Thoracic aorta (tissue), 2 donors: ENCODE data around the gene MRNIP. TPM values are rescaled to one million over a fixed set of nuclear protein-coding genes. Genes with fewer than 3 reads are reported as not detected.

Source experiments
- ATAC-seq: fragments of 150-250 bp; one replicate; pipeline ENCODE4 v1.8.0; 2017; ENCODE audit warnings: low read depth; ENCODE audit not compliant: insufficient number of reproducible peaks, low FRiP score
- DNase-seq: peaks from one replicate; pipeline ENCODE4 v3.0.0-alpha.2; 2020; ENCODE audit warnings: low spot score
- H3K27ac ChIP-seq, 2 donors: fragments of 200-600 bp; sonication (generic); 1 replicate in 1 of 2; 2 replicates in 1 of 2; pipeline ENCODE4 v1.5.1; 2016; ENCODE audit warnings: mild to moderate bottlenecking in 2 of 2, moderate library complexity in 2 of 2
- H3K27me3 ChIP-seq: fragments of 200-600 bp; sonication (generic); replicated peaks from 2 replicates; pipeline ENCODE4 v1.6.0; 2016; ENCODE audit warnings: mild to moderate bottlenecking; ENCODE audit not compliant: insufficient read depth
- H3K36me3 ChIP-seq: fragments of 200-600 bp; sonication (generic); one replicate; pipeline ENCODE4 v1.5.1; 2016
- H3K4me1 ChIP-seq, 2 donors: fragments of 200-600 bp; sonication (generic); 1 replicate in 1 of 2; 2 replicates in 1 of 2; pipeline versions ENCODE4 v1.5.1 to v1.6.0; 2016; ENCODE audit warnings: low read depth in 2 of 2, mild to moderate bottlenecking in 1 of 2; ENCODE audit not compliant: control insufficient read depth in 1 of 2
- H3K4me3 ChIP-seq: fragments of 200-600 bp; sonication (generic); 2 replicates; pipeline ENCODE4 v1.5.1; 2016; ENCODE audit warnings: mild to moderate bottlenecking
- H3K9me3 ChIP-seq: fragments of 200-600 bp; sonication (generic); 2 replicates; pipeline ENCODE4 v1.5.1; 2016
- total RNA-seq, 2 donors: library from RNA; depleted of rRNA; stranded (reverse); fragments of >200 nt; gene quantifications; one replicate each; pipeline versions ENCODE4 v1.1.0 to v1.2.3, GENCODE V29; 2016
- TF ChIP-seq, protein P1 (sequence below): fragments of 200-600 bp; sonication (generic); IDR thresholded peaks from one replicate; pipeline ENCODE4 v1.5.1; 2019; ENCODE audit warnings: antibody characterized with exemption

The MRNIP gene
- total RNA-seq, 2 donors from 2014 or later, result 46.2 to 54.2 TPM

DNA sequence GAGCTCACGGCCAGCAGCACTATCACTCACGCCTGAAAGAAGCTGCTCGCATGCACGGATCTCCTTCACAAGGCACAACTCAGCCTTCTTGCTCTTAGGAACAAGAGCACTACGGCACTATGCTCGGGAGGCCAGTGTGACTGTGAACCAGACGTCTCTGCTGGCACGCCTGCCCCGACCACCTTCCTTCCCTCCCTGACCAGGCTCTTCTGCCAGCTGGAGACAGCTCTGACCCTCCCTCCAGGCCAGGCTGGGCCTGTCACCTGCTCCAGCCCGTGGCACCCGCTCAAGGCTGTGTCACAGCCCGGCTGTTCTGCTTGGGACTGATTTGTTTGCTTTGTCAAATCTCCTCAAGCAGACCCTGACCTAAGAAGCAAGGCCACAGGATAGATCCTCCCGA, 42.1 kb upstream of the MRNIP start:
- TF ChIP-seq, protein P1, sequence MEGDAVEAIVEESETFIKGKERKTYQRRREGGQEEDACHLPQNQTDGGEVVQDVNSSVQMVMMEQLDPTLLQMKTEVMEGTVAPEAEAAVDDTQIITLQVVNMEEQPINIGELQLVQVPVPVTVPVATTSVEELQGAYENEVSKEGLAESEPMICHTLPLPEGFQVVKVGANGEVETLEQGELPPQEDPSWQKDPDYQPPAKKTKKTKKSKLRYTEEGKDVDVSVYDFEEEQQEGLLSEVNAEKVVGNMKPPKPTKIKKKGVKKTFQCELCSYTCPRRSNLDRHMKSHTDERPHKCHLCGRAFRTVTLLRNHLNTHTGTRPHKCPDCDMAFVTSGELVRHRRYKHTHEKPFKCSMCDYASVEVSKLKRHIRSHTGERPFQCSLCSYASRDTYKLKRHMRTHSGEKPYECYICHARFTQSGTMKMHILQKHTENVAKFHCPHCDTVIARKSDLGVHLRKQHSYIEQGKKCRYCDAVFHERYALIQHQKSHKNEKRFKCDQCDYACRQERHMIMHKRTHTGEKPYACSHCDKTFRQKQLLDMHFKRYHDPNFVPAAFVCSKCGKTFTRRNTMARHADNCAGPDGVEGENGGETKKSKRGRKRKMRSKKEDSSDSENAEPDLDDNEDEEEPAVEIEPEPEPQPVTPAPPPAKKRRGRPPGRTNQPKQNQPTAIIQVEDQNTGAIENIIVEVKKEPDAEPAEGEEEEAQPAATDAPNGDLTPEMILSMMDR, result no peak
- Histone ChIP-seq H3K4me1 (peaks cover 0 to 2% of the 10 kb centered on the region in 2 donors), H3K4me3 (no peak overlapping the region), H3K27ac (no peak overlapping the region), H3K9me3 (no peaks in the 10 kb centered on the region), H3K36me3 (peaks cover 41% of the 10 kb centered on the region), H3K27me3 (no peaks in the 10 kb centered on the region)
- no peak for DNase-seq
- no peak for ATAC-seq

DNA sequence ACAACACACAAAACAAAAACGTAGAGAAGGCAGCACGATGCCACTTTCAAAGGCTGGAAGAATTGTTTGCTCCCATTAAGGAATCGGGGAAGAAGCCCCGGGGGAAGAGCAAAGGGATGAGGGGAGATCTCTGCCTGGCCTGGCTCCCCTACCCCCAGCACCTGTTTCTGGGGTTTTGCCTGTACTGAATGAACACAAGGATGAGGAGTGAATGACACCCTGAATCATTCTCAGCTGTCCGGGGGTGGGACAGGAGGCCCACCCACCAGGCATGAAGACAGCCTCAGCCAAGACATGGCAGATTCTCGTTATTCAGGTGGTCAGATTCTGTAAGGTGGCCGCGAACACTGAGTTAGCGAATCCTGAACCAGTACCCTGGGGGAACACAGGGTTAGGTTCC, 41.6 kb upstream of the MRNIP start:
- Histone ChIP-seq H3K36me3 (peaks cover 44% of the 10 kb centered on the region), H3K4me1 (no peaks in the 10 kb centered on the region), H3K27me3 (no peaks in the 10 kb centered on the region), H3K4me3 (no peak overlapping the region), H3K9me3 (no peaks in the 10 kb centered on the region), H3K27ac (no peak overlapping the region)
- TF ChIP-seq, protein P1, result no peak
- ATAC-seq (no peak), DNase-seq (no peak)

DNA sequence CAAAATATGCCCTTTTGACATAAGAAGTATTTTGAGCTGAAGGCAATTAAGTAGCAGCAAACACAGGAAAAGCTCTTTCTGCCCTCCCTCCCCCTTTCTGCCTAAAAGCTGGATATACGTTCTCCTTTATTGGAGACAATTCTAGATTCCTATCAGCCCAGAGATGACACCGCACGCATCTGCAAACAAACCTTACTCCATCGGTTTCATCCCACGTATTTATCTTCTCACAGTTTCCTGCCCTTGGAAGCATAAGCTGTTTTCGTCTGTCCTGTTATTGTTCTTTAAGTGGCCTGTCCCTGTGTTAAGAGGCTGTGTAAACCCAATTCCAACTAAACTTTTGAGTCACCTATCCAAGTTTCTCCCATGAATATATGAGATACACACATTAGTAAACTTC, 37.2 kb upstream of the MRNIP start:
- H3K36me3 ChIP-seq, result peaks cover 76% of the 10 kb centered on the region
- H3K27me3 ChIP-seq, result no peaks in the 10 kb centered on the region
- no peak overlapping the region for H3K4me3 ChIP-seq
- TF ChIP-seq, protein P1, result no peak
- no peaks in the 10 kb centered on the region for H3K4me1 ChIP-seq
- no peak overlapping the region for H3K27ac ChIP-seq
- ATAC-seq, result no peak
- no peak for DNase-seq
- H3K9me3 ChIP-seq, result no peaks in the 10 kb centered on the region

DNA sequence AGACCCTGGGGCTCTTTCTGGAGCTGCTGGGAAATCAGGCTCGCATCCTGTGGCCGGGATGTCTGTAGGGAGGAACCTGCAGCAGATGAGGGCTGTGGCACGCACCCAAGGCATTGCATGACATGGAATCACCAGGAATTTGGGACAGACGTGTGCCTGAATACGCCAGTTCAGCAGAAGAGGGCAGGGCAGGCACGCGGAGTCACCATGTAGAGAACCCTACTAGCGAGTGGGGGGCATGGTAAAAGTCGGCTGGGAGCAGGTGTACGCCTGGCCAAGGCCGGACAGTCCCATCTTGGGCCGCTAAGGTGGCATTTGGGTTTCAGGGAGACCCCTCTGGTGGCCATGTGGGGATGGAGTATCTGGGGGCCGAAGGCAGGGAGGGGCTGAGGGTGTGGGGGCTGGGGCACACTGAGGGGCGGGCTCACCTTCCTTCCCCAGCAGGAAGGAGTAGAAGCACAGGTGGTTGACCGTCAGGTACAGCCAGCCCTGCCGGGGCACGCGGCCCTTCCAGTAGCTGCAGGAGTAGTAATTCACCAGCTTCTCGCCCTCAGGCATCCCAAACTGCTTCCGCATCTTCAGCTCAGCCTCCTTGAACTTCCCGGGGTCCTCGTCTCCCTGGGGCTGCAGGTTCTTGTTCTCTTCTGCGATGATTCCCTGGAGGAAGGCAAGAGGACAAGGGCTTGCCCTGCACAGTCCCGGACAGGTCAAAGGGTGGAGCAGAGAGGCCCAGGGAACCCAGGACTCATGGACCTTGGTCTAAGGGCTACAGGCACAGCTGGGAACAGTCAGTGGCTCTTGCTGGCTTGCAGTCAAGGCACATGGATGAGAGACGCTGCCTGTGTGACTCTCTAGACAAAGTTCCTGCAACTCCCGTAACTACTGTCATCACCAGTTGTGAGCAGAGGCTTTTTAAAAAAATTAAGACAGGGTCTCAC, 35.6 kb upstream of the MRNIP start:
- Histone ChIP-seq H3K4me3 (no peak overlapping the region), H3K36me3 (peaks cover 87% of the 10 kb centered on the region), H3K27me3 (no peaks in the 10 kb centered on the region), H3K27ac (no peak overlapping the region), H3K9me3 (no peaks in the 10 kb centered on the region), H3K4me1 (no peaks in the 10 kb centered on the region)
- ATAC-seq (no peak), DNase-seq (no peak)
- TF ChIP-seq, protein P1, result no peak

DNA sequence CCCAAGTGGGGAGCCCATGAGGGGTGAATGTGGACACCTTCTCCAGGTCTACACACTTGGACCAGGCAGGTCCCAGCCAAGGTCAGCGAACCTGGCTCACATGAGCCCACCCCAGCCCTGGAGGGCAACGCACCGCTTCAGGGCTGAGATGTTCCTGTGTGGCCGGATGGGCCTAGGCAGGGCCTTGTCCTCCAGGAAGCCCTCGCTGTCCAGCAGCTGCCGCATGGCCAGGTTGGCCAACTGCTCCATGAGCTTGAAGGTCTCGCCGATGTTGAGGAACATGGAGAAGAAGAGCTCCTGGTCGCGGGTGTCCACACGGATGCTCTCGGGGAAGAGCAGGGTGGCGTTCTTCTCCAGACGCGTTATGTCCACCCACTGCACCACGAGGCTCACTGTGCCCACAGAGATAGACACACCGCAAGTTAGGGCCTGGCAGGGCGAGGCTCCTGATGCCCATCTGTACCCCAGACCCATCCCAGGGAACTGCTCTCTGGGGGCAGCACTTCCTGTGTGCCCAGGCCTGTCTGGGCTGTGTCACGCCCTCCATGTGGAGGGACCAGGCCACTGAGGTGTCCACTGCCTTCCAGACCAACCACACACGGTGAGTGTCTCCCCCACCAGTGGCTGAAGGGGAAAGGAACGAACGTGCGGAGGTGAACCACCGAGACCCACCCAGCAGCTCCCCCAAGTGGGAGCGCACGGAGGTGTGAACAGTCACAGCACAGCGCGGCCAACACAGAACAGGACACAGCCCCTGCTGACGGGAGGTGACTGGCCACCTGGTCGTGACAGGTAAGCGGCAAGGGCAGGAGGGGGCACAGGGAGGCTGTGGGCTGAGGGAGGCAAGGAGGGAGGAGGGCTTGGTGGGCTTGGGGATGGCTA, 34.7 kb upstream of the MRNIP start:
- no peak overlapping the region for H3K4me3 ChIP-seq
- TF ChIP-seq, protein P1, result no peak
- H3K9me3 ChIP-seq, result no peaks in the 10 kb centered on the region
- no peak overlapping the region for H3K27ac ChIP-seq
- no peaks in the 10 kb centered on the region for H3K27me3 ChIP-seq
- H3K4me1 ChIP-seq, result no peaks in the 10 kb centered on the region
- ATAC-seq (no peak), DNase-seq (no peak)
- H3K36me3 ChIP-seq, result peaks cover 82% of the 10 kb centered on the region
